ENCODE measurements around the gene TBX4. TPM values are rescaled to one million over a fixed set of nuclear protein-coding genes. Genes with fewer than 3 reads are reported as not detected.

TBX4 gene
- total RNA-seq, 1 experiment from 2014 or later = 0.05 TPM

DNA sequence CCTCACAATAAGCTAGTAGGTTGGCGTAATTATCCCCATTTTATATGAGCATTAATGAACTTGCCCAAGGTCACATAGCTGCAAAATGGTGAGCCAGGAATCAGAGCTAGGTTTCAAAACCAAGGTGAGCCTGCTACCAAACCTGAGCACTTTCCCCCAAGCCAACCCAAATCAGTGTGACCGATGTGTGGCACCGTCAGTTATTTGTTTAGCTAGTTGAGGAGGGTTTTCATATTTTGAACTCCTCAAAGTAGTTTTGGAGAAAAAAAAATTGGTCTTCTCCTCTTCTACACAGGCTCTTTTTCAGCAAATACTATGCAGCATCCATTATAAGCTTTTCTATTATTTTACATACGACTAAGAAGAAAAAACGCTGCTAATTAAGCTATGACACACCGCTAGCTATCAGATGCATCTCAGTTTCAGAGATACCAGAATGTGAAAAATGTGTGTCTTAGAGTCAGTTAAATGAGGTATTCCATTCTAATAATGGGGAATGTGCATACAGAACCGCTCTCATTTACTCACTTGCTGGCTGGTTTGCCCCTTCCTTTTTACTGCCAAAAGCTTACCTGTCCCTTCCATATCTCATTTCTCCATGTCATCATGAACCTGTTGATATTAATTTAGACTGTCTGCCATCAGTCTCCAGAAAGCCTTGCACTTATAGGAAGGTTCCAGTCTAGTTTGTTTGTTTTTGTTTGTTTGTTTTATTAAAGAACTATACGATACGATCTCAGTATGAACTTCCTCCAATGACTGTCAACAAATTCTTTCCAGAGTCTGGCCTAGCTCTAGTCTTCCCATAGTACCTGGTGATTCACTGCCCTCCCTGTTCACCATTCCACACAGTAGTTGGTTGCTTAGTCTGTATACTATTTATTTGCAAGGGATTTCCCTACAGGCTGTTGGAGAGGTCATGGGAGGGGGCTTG lies 2.2 kb upstream of the TBX4 start:
- DNase-seq (ENCODE audit: low read depth in 1 of 2, low spot score in 2 of 2) = no peak
- H3K27me3 ChIP-seq (replicated peaks) = no peaks in the 10 kb centered on the region
- no peak overlapping the region for H3K4me3 ChIP-seq
- H3K4me1 ChIP-seq (replicated peaks) = peaks cover 2% of the 10 kb centered on the region
- H3K9me3 ChIP-seq (replicated peaks) = peaks cover 8% of the 10 kb centered on the region
- no peak overlapping the region for H3K27ac ChIP-seq
- H3K36me3 ChIP-seq = no peaks in the 10 kb centered on the region

DNA sequence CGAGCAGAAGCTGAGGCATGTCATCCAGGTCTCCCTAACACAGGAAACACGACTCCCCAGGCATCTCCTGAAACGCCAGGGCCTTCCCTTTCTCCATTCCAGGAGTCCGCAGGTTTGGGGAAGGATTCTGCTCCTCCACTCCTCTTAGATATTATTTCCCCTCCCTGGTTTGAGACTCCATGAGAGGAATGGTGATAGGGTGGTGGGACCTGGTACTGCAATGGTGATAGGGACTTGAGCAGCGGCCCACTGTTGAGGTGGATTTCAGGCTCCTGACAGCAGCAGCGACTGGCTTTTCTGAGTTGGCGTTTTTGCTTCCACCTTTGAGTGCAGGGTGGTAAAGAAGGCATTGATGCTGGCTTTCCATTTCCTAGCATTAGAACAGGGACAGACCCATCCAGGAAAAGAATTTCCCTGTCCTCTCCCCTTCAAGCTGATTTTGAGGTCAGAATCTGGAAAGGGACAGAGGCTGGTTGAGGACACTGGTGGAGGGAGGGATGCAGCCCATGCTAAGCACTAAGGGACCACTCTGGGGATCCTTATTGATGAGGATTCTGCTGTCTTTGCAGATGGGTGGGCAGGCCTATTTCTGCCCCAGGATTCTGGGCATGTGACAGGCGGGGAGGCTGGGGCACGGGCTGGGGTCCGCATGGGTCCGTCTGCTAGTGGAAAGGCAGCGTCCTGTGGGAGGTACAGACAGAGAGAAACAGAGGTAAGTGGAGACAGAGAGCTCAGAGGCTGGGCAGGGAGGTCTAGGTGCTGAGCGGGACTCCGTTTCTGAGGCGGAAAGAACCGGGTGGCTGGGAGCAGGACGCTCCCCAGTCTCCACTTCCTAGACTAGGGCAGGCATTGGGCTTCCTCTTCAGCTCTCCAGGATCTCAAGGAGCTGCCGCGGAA lies 1.3 kb upstream of the TBX4 start:
- Histone ChIP-seq H3K9me3 (replicated peaks) (peaks cover 17% of the 10 kb centered on the region), H3K36me3 (no peaks in the 10 kb centered on the region), H3K27me3 (replicated peaks) (no peaks in the 10 kb centered on the region), H3K4me1 (replicated peaks) (no peaks in the 10 kb centered on the region), H3K27ac (no peak overlapping the region), H3K4me3 (no peak overlapping the region)
- no peak for DNase-seq (ENCODE audit: low read depth in 1 of 2, low spot score in 2 of 2)

DNA sequence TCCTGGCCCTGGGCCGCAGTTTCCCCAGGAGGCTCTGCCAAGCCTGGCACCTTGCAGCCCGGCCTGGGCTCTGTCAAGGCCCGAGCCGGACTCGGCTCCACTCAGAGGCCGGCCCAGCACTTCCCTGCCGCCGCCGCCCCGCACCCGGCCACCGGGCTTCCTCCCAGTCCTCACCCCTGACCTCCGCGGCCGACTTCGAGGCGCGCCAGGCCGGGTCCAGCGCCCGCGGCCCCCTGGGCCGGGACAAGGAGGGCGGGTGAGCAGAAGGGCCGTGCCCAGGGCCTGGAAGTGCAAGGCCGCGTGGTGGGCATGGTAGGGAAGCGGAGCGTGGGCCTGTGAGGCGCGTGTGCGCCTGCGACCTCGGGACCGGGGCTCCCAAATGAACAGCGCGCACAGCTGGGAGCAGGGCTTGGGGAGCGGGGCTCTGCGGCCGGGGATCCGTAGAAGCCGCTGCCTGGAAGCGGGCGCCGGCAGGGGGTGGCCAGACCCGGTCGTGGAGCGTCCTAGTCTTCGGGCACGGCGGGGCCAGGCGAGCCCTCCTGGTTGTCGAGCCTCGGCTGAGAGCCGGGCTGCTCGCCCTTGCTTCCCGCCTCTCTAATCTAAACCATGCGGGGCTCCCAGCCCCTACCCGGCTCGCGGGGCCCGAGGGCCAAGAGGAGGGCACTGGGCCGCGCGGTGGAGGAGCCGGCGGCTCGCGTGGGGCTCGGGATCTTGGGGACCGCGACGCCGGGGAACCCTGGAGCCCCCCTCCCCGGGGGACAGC lies 503 bp upstream of the TBX4 start:
- H3K9me3 ChIP-seq (replicated peaks) = peaks cover 21% of the 10 kb centered on the region
- H3K27me3 ChIP-seq (replicated peaks) = no peaks in the 10 kb centered on the region
- DNase-seq (ENCODE audit: low read depth in 1 of 2, low spot score in 2 of 2) = no peak
- H3K4me1 ChIP-seq (replicated peaks) = no peaks in the 10 kb centered on the region
- no peak overlapping the region for H3K4me3 ChIP-seq
- H3K27ac ChIP-seq = no peak overlapping the region
- H3K36me3 ChIP-seq = no peaks in the 10 kb centered on the region

DNA sequence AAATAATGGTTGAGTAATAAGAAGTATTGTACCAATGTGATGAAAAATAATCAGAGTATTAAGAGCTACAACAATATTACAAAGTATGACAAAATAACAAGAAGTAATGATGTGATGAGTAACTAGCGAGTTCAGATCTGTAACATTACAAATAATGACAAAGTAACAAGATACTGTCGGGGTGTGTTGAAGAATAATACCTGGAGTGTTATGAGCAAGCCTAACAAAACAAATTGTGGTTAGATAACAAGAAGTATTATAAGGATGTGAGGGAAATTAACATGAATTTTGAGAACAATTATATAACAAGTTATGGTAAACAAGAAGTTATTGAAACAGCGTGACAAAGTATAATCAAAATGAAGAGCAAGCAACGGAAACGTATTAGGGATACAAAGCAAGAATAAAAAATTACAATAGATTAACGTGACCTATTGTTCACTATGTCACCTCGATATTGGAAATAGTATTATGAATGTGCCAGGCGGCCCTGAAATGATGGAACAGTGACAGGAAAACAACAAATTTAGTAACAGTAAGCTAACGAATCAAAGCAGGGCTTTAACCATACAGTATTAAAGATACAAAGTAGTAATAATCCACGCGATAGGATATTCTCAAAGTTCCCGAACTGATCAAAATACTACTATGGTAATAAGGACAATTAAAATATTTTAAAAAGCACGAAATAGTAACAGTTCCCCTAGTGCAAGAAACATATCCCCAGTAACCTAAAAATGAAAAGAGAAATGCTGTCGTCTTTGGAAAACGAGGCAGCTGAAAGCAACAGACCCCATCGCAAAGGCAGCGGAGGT lies 1.6 kb downstream of the TBX4 start:
- Histone ChIP-seq H3K4me3 (no peak overlapping the region), H3K36me3 (no peaks in the 10 kb centered on the region), H3K9me3 (replicated peaks) (peaks cover 21% of the 10 kb centered on the region), H3K4me1 (replicated peaks) (no peaks in the 10 kb centered on the region), H3K27ac (no peak overlapping the region), H3K27me3 (replicated peaks) (no peaks in the 10 kb centered on the region)
- no peak for DNase-seq (ENCODE audit: low read depth in 1 of 2, low spot score in 2 of 2)

DNA sequence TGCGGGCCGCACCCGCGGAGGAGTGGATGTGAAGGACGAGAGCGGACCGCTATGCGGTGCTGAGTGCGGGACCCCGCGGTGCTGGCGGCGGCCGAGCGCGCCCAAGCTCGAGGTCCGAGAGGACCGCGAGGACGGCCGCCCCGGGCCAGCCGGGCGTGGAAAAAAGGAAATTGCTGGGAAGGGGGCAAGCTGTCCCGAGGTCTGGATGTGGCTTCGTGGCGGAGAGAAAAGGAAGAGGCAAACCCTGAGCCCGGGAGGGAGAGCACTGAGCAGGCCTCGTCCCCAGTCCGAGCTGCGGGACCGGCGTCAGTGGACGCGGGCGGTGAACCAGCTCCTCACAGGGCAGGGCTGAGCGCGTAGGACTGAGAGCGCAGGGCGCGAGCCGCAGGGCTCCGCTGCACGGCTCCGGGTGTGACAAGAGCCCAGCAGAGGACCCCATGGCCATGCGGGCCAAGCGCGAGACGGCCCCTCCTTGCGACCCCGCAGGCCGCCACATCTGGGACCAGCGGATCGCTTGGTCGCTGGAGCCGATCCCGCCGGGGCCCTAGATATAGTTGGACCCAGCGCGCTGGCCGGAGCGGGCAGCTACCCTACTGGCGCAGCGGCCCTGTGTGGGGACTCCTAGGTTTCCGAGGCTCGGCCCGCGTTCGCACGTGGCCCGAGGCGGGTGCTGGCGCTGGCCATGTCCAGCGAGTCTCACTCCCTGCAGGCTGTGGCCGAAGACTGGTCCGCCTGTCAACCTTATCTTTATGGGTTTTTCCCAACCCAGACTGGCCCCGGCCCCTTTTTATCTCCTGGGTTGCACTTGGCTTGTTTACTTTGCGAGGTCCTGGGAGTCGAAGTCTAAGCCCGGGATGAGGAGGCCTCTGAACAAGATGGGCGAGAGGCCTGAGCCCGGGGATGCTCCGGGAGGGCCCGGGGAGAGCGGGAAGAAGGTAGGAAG lies 2.4 kb downstream of the TBX4 start:
- peak in 1 of 2 experiments; percentile 46 for DNase-seq (ENCODE audit: low read depth in 1 of 2, low spot score in 2 of 2)
- Histone ChIP-seq H3K27me3 (replicated peaks) (no peaks in the 10 kb centered on the region), H3K4me1 (replicated peaks) (no peaks in the 10 kb centered on the region), H3K36me3 (no peaks in the 10 kb centered on the region), H3K4me3 (no peak overlapping the region), H3K9me3 (replicated peaks) (peaks cover 21% of the 10 kb centered on the region), H3K27ac (no peak overlapping the region)

DNA sequence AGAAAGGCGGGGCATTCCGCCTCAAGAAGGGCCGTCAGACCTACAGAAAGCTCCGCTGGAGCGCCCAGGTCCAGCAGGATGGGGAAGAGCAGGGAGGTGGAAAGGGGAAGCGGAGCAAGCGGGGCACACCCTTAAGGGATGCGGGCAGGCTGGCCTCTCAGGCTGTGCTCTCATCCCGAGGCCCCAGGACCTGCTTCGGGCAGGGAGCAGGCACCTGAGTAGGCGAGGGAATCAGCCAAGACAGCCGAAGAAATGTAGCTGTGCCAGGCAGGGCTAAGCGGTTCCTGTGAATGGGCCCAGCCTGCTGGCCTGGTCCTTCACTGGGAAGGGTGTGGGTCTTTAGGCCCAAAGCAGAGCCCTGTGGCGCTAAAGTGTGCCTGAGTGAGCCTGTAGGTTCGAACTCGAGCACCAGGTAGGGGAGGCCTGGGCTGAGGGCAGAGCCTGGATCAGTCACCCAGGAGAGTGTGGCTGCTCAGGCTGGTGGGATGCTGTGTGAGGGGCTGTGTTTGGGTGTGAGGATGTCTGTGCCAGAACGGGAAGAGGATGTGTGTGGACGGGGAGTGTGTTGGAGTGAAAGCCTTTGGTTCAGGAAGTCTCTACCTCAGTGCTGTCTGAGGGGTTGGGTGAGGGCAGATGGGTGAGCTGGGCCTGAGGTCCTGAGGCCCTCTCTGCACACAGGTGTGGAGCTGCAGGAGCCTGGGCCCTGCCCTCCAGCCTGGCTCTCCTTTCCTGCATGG lies 3.3 kb downstream of the TBX4 start:
- no peaks in the 10 kb centered on the region for H3K36me3 ChIP-seq
- peaks cover 21% of the 10 kb centered on the region for H3K9me3 ChIP-seq (replicated peaks)
- no peaks in the 10 kb centered on the region for H3K27me3 ChIP-seq (replicated peaks)
- H3K4me3 ChIP-seq = no peak overlapping the region
- DNase-seq (ENCODE audit: low read depth in 1 of 2, low spot score in 2 of 2) = peak in 1 of 2 experiments; percentile 49
- H3K4me1 ChIP-seq (replicated peaks) = no peaks in the 10 kb centered on the region
- no peak overlapping the region for H3K27ac ChIP-seq

DNA sequence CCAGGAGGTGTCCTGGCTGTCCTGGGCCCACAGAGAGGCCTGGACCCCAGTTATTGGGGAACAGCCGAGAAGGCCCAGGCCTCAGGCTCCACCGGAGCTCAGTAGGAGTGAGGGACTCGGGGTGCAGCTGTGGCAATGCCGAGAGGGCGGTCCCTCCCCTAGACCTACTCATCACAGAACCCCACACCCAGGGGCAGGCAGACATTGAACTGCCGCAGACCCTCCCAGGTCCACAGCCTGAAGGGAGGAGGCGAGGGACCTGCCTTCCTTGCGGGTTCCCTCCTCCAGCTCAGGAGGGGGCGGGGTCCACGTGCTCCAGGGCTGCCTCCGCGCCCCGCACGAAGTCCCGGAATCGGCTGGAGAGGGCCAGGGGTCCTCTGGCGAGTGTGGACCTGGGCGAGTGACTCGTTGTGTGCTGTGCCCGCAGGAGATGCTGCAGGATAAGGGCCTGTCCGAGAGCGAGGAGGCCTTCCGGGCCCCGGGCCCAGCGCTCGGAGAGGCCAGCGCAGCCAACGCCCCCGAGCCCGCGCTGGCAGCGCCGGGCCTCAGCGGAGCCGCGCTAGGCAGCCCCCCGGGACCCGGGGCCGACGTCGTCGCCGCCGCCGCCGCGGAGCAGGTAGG lies 3.9 kb downstream of the TBX4 start:
- Histone ChIP-seq H3K9me3 (replicated peaks) (peaks cover 21% of the 10 kb centered on the region), H3K4me1 (replicated peaks) (no peaks in the 10 kb centered on the region), H3K36me3 (no peaks in the 10 kb centered on the region), H3K4me3 (no peak overlapping the region), H3K27ac (no peak overlapping the region), H3K27me3 (replicated peaks) (0 out of 2 replicates have a peak, but pooled peaks cover 3% of the 10 kb centered on the region)
- peak in 1 of 2 experiments; percentile 44 for DNase-seq (ENCODE audit: low read depth in 1 of 2, low spot score in 2 of 2)

DNA sequence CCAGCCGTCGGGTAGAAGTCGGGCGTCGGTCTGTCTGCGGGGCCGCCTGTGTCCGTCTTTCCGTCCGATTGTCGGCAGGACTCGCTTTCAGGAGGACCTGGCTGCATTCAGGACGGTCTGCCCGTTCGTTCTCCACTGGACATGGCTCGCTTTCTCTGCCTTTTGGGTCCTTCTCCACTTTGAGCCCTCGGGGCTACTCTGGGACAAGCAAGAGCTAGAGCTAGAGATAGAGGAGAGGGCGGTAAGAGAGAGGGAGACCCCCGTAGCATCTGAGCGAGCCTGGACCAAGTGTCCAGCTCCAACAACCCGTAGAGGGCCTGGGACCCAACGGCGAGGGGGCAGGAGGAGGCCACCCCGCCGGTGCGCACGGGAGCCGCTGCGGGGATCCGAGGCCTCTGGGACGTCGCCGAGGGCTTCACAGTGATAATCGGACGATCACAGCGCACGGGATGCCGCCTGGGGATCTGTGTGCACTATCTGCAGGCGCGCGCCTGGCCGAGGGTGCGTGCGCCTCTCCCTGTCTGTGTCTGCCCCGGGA lies 4.5 kb downstream of the TBX4 start:
- H3K9me3 ChIP-seq (replicated peaks) = peaks cover 21% of the 10 kb centered on the region
- H3K4me1 ChIP-seq (replicated peaks) = no peaks in the 10 kb centered on the region
- DNase-seq (ENCODE audit: low read depth in 1 of 2, low spot score in 2 of 2) = peak in 1 of 2 experiments; percentile 47
- no peak overlapping the region for H3K4me3 ChIP-seq
- 0 out of 2 replicates have a peak, but pooled peaks cover 3% of the 10 kb centered on the region for H3K27me3 ChIP-seq (replicated peaks)
- H3K27ac ChIP-seq = no peak overlapping the region
- H3K36me3 ChIP-seq = no peaks in the 10 kb centered on the region

DNA sequence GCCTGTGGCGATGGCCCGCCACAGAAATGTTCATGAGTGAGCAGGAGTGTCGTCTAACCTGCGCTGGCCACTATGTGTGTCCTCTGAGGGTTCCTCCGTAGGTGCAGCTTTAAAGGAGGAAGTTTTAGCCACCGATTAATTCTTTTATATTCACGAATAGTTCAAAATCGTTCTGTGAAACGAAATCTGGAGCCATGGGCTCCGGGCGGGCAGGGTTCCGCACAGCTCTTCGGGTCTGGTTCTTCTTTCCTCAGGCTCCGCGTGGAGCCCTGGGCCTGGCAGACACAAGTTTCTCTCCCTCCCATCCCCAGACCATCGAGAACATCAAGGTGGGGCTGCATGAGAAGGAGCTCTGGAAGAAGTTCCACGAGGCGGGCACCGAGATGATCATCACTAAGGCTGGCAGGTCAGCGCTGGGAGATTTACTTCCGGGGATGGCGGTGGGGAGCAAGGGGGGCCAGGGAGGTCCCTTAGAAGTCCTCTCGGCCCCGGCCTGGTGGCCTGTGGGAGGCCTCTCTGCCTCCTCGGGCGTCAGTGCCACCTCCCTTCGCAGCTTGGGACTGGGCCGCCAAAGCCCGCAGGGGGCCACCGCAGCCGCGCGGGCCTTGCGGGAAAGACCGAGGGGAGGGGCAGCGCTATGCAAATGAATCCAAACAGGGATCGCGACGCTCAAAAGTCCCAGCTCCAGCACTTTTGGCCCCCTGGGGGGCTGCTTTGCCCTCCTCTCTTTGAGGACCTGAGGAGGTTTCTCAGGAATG lies 5.2 kb downstream of the TBX4 start:
- H3K27ac ChIP-seq = no peak overlapping the region
- H3K36me3 ChIP-seq = no peaks in the 10 kb centered on the region
- H3K27me3 ChIP-seq (replicated peaks) = peaks cover 7% of the 10 kb centered on the region; the same call in 1 of the 2 replicates
- H3K9me3 ChIP-seq (replicated peaks) = peaks cover 21% of the 10 kb centered on the region
- no peak overlapping the region for H3K4me3 ChIP-seq
- peak in 1 of 2 experiments; percentile 39 for DNase-seq (ENCODE audit: low read depth in 1 of 2, low spot score in 2 of 2)
- H3K4me1 ChIP-seq (replicated peaks) = 0 out of 2 replicates have a peak, but pooled peaks cover 4% of the 10 kb centered on the region

DNA sequence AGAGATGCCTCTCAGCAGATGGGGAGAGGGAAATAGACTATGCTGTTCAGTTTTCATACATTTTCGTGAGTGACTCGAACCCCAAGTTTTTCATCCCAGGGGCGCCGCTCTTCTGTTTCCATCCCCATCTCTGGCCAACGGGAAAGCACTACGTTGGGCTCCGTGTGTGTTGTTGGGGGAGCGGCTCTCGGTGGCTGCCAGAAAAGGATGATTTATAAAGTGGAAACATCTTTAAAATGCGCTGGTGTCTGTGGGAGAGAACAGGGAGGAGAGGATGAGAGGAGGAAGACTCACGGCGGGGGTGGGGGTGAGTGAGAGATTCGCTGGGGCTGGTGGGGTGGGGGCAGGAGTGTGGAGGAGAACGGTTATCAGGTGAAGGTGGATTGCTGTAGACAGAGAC lies 5.8 kb downstream of the TBX4 start:
- H3K9me3 ChIP-seq (replicated peaks) = peaks cover 21% of the 10 kb centered on the region
- H3K27ac ChIP-seq = no peak overlapping the region
- no peaks in the 10 kb centered on the region for H3K36me3 ChIP-seq
- H3K4me3 ChIP-seq = no peak overlapping the region
- H3K27me3 ChIP-seq (replicated peaks) = peaks cover 7% of the 10 kb centered on the region; the same call in 1 of the 2 replicates
- 0 out of 2 replicates have a peak, but pooled peaks cover 4% of the 10 kb centered on the region for H3K4me1 ChIP-seq (replicated peaks)
- peak in 1 of 2 experiments; percentile 36 for DNase-seq (ENCODE audit: low read depth in 1 of 2, low spot score in 2 of 2)

All from SJSA1 (cell line).